GM13977 (cell line): ENCODE results near the gene DLG1.

ENCODE experiments used
- DNase-seq: peaks from one replicate; pipeline ENCODE4 v3.0.0; 2012; ENCODE audit warnings: low spot score
- CTCF ChIP-seq: IDR thresholded peaks from 2 replicates; pipeline ENCODE4 v1.5.1; 2012; ENCODE audit warnings: mild to moderate bottlenecking, control low read depth; ENCODE audit not compliant: insufficient read depth; ENCODE audit errors: extremely low read depth, missing control alignments
- in situ Hi-C: fragments of 300-500 bp; cut with MboI; formaldehyde crosslinking; loops from one replicate; pipeline ENCODE4 v1.12.0; 2022; ENCODE audit warnings: low sequenced_read_pairs, low pct_unique_long_range_greater_than_20kb, mixed read lengths, inconsistent platforms; ENCODE audit not compliant: unreplicated experiment

DLG1 gene

GRCh38 chr3:197257711-197258110 lies 40.7 kb downstream of the DLG1 start:
- in situ Hi-C loops = loop anchor here (10.0 kb wide), 1 partner anchor 247 kb away; no protein-coding TSS in a partner anchor
- DNase-seq = no peak
- no peak for TF ChIP-seq CTCF

DNA sequence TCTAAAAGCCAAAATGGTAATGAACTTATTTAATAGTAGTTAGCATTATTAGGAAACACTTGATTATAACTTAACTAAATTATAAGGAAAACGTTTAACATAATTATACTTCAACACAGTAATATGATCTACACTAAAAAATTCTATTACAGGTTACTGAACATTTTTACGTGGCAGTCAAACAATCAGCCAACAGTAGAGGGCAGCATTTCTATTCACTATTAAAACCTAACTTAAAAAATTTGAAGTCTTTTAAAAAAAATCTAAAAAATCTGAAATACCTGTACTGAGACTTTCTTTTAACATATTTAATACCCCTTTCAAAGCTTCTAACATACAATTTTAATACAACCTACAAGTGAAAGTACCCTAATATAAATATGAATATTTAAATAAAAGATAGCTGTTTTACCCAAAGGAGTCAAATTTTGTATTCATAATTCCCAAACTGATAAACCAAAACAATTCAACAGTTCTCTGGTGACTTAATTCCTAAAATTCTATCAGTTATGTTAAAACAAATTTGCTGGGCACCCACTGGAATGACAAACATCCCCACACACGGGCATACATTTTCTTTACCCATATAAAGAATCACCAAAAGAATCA lies 41.5 kb downstream of the DLG1 start:
- in situ Hi-C loops = loop anchor here (10.0 kb wide), 1 partner anchor 248 kb away; no protein-coding TSS in a partner anchor
- peak; percentile 58 for TF ChIP-seq CTCF
- DNase-seq = peak; percentile 13

GRCh38 chr3:197256104-197256503 lies 42.3 kb downstream of the DLG1 start:
- in situ Hi-C loops = loop anchor here (10.0 kb wide), 1 partner anchor 249 kb away; no protein-coding TSS in a partner anchor
- no peak for TF ChIP-seq CTCF
- no peak for DNase-seq

DNA sequence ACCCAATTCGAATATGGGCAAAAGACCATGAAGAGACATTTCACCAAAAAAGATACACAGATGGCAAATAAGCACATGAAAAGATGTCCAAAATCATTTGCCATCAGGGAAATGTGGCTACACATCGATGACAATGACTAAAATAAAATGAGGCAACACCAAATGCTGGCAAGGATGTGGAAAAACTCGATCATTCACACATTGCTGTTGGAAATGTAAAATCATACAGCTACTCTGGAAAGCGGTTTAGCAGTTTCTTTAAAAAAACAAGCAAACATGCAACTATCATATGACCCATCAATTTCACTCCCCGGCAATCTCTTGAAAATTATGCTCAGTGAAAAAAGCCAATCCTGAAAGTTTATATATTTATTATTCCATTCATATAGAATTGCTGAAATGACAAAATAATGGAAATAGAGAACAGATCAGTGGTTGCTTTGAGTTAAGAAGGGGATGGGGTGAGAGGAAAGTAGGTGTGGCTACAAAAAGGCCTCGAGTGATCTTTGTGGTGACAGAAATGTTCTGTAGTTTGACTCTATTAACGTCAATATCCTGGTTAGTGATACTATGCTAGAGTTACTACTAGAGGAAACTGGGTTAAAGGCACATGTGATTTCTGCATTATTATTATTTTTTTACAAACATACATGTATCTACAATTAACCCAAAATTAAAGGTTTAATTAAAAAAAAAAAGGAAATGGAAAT lies 45.0 kb downstream of the DLG1 start:
- DNase-seq = no peak
- in situ Hi-C loops = loop anchor here (10.0 kb wide), 1 partner anchor 251 kb away; no protein-coding TSS in a partner anchor
- TF ChIP-seq CTCF = no peak

DNA sequence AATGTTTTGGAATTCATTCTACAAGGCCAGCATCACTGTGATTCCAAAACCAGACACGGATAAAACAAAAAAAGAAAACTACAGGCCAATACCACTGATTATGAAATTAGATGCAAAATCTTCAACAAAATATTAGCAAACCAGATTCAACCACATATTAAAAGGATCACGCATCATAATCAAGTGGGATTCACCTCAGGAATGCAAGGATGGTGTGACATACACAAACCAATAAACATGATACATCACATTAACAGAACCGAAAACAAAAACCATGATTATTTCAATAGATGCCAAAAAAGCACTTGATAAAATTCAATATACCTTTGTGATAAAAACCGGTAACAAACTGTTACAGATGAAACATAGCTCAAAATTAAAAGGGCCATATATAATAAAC lies 48.9 kb downstream of the DLG1 start:
- in situ Hi-C loops = no loop called here
- no peak for TF ChIP-seq CTCF
- no peak for DNase-seq

- no peak for TF ChIP-seq CTCF
- in situ Hi-C loops = no loop called here
- DNase-seq = no peak
Measured at GRCh38 chr3:197248341-197248740, 50.1 kb downstream of the DLG1 start.
